ENCODE results near the gene CEP57L1. TPM values are rescaled to one million over a fixed set of nuclear protein-coding genes. Genes with fewer than 3 reads are reported as not detected.

Gene CEP57L1
- total RNA-seq, 1 experiment from 2014 or later: 8.4 TPM

GRCh38 chr6:109071125-109071917 lies 24.0 kb upstream of the CEP57L1 start:
- Histone ChIP-seq H3K27ac (ENCODE audit: insufficient read length, low read depth, low read length) (no peak overlapping the region), H3K9ac (ENCODE audit: extremely low read depth, insufficient read length, low read length) (no peak overlapping the region), H2BK120ac (ENCODE audit: low read depth, low read length, poor library complexity, severe bottlenecking) (no peak overlapping the region), H3K4me1 (ENCODE audit: insufficient read depth, low read length) (no peaks in the 10 kb centered on the region), H3K79me1 (ENCODE audit: insufficient read depth, low read depth, low read length, poor library complexity, severe bottlenecking) (no peaks in the 10 kb centered on the region), H3K23ac (ENCODE audit: insufficient read length, low read depth, low read length) (no peak overlapping the region), H2BK15ac (ENCODE audit: low read depth, low read length) (no peak overlapping the region), H2BK20ac (ENCODE audit: low read depth, low read length, poor library complexity, severe bottlenecking) (no peak overlapping the region), H2BK12ac (ENCODE audit: insufficient read length, low read depth, low read length) (no peak overlapping the region), H4K20me1 (ENCODE audit: control insufficient read depth, insufficient read depth, insufficient read length) (no peaks in the 10 kb centered on the region), H2BK5ac (ENCODE audit: insufficient read length, low read length) (no peak overlapping the region), H4K8ac (replicated peaks; ENCODE audit: insufficient read length, low read depth, low read length) (no peak overlapping the region), H3K4me2 (ENCODE audit: insufficient read depth, insufficient read length, low read length) (no peak overlapping the region), H3T11ph (ENCODE audit: low read length) (no peak overlapping the region), H3K4ac (ENCODE audit: low read depth, low read length) (no peak overlapping the region), H3K79me2 (ENCODE audit: insufficient read depth, low read length) (no peaks in the 10 kb centered on the region), H4K5ac (ENCODE audit: insufficient read length, low read depth, low read length) (no peak overlapping the region), H3K14ac (ENCODE audit: insufficient read depth, low read length) (no peak overlapping the region), H3K23me2 (ENCODE audit: insufficient read length, low read depth, low read length, poor library complexity, severe bottlenecking) (no peaks in the 10 kb centered on the region), H2AFZ (ENCODE audit: low read length) (no peak overlapping the region), H3K9me3 (ENCODE audit: control insufficient read depth, low read depth, low read length) (no peaks in the 10 kb centered on the region), H3K56ac (ENCODE audit: insufficient read length, low read depth, low read length) (no peak overlapping the region), H4K91ac (ENCODE audit: insufficient read length, low read depth, low read length) (no peak overlapping the region), H2AK5ac (ENCODE audit: insufficient read length, low read length) (no peak overlapping the region), H3K18ac (ENCODE audit: insufficient read length, low read depth, low read length) (no peak overlapping the region), H3K27me3 (ENCODE audit: insufficient read depth, low read length) (no peaks in the 10 kb centered on the region)
- no peaks in the 10 kb centered on the region for H3K27me3 Mint-ChIP-seq (ENCODE audit: low read depth)
- WGBS (ENCODE audit: extremely low coverage, insufficient read length, low lambda C conversion rate): no CpG with 5 or more reads among the region's 7 CpGs
- no peak for DNase-seq
- peaks cover 4 to 6% of the 10 kb centered on the region in 2 experiments for H3K4me1 Mint-ChIP-seq
- no peak for TF ChIP-seq CTCF (conservative IDR thresholded peaks at IDR 0.05)
- no peaks in the 10 kb centered on the region for H3K9me3 Mint-ChIP-seq
- no peak overlapping the region for H3K4me3 Mint-ChIP-seq
- H3K36me3 Mint-ChIP-seq (ENCODE audit: insufficient read depth in 1 of 3, low read depth in 3 of 3): no peaks in the 10 kb centered on the region
- no peak overlapping the region for H3K27ac Mint-ChIP-seq
